ENCODE measurements around the gene KLF17.

DNA sequence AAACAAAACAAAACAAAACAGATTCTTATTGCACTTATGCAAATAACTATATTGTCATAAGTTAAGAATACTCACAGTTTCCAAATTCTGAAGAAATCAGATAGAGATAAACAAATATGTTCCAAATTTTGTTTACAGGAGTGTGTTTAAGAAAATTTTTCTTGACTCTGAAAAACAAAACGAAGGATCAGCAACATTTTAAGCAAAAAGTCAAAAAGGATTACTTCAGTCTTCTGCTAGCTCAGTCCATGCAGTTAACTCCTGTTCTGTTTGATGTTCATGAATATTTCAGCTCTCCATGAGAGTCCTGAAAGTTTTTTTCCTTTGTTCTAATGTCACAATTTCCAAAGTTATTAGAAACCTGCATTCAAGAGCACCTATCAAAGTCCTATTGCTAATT is 56.0 kb downstream of the KLF17 start:
- TF ChIP-seq EZH2 (IDR thresholded peaks at IDR 0.05), result no peak
- TF ChIP-seq, protein P1, sequence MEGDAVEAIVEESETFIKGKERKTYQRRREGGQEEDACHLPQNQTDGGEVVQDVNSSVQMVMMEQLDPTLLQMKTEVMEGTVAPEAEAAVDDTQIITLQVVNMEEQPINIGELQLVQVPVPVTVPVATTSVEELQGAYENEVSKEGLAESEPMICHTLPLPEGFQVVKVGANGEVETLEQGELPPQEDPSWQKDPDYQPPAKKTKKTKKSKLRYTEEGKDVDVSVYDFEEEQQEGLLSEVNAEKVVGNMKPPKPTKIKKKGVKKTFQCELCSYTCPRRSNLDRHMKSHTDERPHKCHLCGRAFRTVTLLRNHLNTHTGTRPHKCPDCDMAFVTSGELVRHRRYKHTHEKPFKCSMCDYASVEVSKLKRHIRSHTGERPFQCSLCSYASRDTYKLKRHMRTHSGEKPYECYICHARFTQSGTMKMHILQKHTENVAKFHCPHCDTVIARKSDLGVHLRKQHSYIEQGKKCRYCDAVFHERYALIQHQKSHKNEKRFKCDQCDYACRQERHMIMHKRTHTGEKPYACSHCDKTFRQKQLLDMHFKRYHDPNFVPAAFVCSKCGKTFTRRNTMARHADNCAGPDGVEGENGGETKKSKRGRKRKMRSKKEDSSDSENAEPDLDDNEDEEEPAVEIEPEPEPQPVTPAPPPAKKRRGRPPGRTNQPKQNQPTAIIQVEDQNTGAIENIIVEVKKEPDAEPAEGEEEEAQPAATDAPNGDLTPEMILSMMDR (IDR thresholded peaks at IDR 0.05), result no peak
